Measurements from ENCODE around the gene TSEN34.
"Not testable (repeated sequence)": the region's sequence is repeated elsewhere in the genome, so short reads cannot be mapped to it uniquely, and the experiment has no call there.

The TSEN34 gene

DNA sequence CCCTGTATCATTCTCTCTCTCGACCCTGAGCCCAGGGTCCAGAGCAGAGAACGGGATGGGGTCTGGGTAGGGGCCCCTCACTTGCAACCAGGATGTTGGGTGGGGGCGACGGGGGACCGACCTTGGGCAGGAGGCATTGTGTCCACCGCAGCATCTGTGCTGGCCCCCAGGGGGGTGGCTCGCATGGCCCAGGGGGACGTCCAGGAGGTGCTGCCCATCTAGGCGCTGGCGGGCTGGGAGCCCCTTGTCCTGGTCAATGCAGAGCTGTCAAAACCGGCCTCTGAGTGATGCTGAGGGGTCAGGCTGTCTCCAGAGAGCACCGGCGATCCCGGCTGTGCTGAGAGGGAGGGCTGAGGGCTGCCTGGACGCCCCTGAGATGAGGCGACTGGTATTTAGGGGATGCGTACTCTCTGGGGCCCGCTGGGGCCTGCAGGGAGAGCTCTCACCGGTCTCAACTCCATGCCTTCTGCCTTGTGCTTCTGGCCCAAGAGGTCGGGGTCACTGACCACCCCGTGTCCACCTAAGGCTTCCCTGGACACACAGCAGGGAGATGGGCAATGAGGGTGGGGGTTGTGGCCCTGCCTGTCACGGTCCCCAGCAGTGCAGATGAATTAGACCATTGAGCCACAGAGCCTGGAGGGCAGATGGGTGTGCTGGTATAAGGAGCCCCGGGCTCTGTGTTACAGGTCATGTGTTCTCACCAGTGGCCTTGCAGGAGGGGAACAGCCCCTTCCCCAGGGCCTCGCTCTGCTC is 18.1 kb downstream of the TSEN34 start:
- DNase-seq (ENCODE audit: low read depth): no peak

DNA sequence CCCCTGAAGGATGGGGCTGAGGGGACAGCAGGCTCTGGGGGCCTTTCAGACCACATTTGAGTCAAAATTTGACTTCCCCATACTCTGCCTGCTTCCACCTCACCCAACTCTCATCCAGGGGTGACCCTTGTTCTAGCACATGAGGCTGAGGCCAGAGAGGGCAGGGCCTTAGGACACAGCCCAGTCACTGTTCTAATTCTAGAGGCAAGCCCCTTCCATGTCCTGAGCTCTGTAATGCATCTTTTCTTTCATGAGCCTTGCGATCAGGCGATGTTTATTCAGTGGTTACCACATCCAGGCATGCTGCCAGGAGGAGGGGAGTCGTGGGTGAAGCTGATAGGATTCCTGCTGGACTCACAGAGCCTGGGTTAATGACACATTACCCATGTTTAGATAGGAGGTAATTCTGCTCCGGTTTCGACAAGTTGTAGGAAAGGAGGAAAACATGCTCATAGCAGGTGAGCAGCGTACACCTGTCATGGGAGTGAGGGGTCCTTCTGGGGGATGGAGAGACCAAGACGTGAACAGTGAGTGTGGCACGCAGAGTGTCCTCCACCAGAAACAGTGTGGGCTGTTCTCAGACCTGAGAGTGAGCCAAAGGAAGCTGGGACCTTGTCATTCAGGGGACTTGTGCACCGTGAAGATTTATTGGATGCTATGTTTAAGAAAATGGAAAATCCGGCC is 18.8 kb downstream of the TSEN34 start:
- DNase-seq (ENCODE audit: low read depth): peak; percentile 98

GRCh38 chr19:54211235-54211634 is 20.1 kb downstream of the TSEN34 start:
- no peak for DNase-seq (ENCODE audit: low read depth)

DNA sequence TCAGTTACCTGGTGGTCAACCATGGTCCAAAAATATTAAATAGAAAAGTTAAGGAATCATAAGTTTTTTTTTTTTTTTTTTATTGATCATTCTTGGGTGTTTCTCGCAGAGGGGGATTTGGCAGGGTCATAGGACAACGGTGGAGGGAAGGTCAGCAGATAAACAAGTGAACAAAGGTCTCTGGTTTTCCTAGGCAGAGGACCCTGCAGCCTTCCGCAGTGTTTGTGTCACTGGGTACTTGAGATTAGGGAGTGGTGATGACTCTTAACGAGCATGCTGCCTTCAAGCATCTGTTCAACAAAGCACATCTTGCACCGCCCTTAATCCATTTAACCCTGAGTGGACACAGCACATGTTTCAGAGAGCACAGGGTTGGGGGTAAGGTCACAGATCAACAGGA is 23.1 kb downstream of the TSEN34 start:
- DNase-seq (ENCODE audit: low read depth): not testable (repeated sequence)

DNA sequence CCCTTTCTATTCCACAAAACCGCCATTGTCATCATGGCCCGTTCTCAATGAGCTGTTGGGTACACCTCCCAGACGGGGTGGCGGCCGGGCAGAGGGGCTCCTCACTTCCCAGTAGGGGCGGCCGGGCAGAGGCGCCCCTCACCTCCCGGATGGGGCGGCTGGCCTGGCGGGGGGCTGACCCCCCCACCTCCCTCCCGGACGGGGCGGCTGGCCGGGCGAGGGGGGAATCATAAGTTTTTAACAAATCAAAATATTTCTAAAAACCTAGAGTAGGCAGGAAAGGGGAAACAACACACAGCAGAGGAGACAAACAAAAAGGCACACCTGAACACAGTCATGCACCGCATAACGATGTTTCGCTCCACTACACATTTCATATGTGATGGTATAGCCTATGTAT is 23.6 kb downstream of the TSEN34 start:
- not testable (repeated sequence) for DNase-seq (ENCODE audit: low read depth)

DNA sequence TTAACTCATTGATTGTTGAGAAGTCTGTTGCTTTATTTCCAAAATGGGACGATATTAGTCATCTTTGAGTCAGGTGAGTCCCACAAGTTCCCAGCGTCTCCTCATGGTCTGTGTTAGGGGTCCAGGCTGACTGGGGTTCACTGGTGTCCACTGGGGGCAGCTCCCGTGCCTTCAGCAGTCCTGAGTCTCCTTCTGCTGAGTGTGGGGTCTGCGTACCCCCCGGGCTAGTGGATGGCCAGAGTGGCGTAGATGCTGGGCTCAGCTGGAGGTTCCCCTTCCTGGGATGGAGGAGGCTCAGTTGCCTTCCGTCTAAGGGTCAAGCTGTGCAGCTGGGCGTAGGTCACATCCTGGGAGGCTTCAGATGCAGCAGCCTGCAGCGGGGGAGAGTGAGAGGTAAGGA is 25.8 kb downstream of the TSEN34 start:
- no peak for DNase-seq (ENCODE audit: low read depth)

DNA sequence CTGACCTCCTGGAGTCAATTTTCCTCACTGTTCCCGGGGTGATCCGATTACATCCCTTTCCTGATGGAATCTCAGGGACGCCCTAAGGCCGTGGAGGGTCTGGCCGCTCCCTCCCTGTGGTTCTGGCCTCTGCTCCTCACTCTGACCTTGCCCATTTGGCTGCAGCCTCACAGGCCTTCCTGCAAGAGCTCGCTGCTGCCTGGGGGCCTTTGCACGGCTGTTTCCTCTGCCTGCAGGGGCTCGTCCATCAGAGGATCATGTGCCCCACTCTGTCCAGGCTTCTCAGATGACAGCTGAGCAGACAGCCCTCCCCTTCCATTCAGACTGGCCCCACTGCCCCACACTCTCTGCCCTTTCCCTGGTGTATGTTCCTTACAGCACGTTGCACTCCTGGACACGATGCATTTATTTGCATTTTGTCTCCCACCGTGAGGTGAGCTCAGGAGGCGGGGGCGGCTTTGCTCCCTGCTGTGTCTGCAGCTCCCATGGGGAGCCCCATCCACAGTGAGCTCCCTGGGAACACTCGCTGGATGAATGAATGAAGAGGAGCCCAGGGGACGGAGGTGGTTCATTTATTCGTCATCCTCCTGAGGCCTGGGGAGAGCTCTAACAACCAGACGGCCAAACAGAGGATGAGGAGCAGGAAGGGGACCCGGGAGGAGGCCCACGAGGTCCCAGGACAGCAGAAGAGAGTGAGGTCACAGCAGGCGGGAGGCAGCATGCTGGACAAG is 26.6 kb downstream of the TSEN34 start:
- DNase-seq (ENCODE audit: low read depth): not testable (repeated sequence)

- no peak for DNase-seq (ENCODE audit: low read depth)
These were observed 27.2 kb downstream of the TSEN34 start for GRCh38 chr19:54218259-54218658.

DNA sequence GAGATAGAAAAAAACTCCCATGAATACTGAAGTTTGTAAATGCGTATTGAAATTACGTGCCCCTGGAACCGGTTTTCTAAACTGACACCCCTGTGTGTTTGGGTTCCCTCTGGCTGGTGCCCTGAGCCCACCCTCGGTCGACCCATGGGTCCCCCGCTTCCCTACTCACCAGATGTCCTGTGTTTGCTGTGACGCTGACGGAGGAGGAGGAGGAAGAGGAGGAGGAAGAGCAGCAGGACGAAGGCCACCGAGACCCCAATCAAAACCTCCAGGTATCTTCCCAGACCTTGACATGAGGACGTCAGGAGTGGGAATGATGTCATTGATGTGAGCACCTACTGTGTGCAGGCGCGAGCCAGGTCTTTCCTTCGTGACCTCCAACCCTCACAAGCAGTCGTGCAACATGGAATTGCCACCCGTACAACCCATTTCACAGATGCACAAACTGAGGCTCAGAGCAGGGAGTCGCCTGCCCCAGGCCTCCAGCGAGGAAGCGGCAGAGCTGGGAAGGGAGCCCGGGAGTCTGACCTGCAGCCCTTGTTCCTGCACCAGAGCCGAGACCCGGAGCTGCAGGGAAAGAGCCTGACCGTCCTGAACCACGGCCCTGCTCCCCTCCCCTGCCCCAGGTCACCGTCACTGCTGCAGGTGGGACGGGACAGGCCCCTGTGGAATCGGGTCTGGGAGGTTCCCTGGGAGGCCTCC is 28.0 kb downstream of the TSEN34 start:
- DNase-seq (ENCODE audit: low read depth): no peak

DNA sequence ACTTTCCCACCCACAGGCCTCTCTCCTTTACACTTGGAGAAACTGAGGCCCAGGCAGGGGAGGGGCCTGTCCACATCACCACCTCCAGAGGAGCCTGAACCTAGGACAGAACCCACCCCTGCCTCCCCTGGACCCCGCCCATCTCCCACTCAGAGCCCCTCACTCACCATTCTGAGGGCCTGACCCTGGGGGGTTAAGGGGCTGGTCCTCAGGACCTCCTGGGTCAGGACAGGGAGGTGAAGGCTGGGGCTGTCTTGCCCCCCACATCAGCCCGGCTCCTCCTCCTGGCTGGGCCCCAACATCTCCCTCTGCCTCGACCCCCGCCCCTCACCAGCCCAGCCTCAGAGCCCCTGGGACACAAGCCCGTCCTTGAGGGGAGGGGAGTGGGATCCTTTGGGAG is 28.6 kb downstream of the TSEN34 start:
- DNase-seq (ENCODE audit: low read depth): not testable (repeated sequence)

- not testable (repeated sequence) for DNase-seq (ENCODE audit: low read depth)
These were observed 30.8 kb downstream of the TSEN34 start for GRCh38 chr19:54221947-54222346.

DNA sequence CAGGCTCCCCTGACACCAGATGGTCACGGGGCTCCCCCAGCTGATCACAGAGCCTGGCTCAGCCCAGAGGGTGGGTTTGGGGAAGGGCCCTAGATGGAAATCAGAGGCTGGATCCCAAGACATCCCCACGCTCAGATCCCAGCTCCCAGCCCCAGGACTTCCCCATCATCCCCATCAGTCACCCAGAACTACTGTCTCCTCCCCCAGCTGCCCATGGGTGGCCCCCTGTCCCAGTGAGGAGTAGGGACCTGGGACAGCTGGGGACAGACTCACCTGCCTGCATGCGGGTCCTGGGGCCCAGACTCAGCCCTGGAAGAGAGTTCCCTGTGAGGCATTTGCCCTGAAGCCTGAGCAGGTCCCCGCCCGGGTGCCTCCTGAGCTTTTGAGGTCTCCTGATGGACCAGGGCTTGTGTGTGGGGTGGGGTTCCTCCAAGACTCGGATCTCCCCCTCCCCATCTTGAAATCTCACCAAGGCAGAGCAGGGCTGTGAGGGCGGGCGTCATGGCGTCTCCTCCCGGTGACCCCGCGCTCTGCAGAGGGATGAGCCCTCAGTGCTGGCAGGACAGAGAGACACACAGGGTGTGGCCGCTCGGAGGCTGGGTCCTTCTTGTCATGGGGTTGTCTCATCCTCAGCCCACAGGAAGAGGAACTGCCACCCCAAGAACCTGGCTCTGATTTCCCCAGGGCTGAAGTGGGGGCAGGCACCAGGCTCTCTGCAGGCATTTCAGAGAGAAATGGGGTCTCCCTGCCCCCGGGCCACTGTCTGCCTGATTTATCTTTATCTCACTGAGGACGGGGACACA is 31.6 kb downstream of the TSEN34 start, which contains the start of gene LILRB3:
Gene LILRB3, minus strand, starts transcription at position 534 of the 803 bp plus-strand sequence. Its CDS starts 31 bp downstream, at position 503.
- not testable (repeated sequence) for DNase-seq (ENCODE audit: low read depth)

GRCh38 chr19:54223277-54223936 is 32.3 kb downstream of the TSEN34 start:
- DNase-seq (ENCODE audit: low read depth): not testable (repeated sequence)

- not testable (repeated sequence) for DNase-seq (ENCODE audit: low read depth)
These were observed 32.8 kb downstream of the TSEN34 start for GRCh38 chr19:54223937-54224281.

GRCh38 chr19:54224619-54225018 is 33.5 kb downstream of the TSEN34 start:
- DNase-seq (ENCODE audit: low read depth): not testable (repeated sequence)

DNA sequence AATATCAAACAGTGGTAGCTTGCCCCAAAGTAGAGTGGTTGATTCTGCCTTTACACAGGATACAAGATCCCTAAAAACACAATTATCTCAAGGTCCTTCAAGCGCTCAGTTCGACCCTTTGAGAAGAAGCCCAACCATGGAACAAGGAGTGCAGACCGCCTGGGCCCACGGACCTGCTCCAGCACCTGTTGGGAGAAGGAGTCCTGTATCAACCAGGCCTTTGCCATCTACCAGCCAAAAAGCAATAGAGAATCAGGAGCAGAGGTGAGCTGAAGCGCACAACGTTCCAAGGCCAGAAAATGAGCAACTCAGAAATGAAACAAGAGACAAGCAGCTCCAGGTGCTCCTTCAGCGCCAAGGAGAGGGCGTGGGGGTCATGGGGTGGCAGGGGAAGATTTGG is 38.0 kb downstream of the TSEN34 start:
- DNase-seq (ENCODE audit: low read depth): no peak

DNA sequence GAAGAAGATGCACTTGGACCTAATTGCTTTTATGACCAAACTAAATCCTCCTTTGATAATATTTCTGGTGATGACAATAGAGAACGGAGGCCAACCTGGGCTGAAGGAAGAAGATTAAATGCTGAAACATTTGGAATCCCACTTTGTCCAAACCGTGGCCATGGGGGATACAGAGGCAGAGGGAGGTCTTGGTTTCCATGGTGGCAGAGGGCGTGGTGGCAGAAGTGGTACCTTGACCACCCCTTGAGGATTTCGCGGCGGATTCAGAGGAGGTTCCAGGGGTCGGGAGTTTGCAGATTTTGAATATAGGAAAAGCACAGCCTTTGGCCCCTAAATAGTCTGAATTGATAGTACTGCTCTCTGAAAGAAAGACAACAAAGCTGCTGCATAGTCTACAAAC is 38.9 kb downstream of the TSEN34 start:
- DNase-seq (ENCODE audit: low read depth): no peak

DNA sequence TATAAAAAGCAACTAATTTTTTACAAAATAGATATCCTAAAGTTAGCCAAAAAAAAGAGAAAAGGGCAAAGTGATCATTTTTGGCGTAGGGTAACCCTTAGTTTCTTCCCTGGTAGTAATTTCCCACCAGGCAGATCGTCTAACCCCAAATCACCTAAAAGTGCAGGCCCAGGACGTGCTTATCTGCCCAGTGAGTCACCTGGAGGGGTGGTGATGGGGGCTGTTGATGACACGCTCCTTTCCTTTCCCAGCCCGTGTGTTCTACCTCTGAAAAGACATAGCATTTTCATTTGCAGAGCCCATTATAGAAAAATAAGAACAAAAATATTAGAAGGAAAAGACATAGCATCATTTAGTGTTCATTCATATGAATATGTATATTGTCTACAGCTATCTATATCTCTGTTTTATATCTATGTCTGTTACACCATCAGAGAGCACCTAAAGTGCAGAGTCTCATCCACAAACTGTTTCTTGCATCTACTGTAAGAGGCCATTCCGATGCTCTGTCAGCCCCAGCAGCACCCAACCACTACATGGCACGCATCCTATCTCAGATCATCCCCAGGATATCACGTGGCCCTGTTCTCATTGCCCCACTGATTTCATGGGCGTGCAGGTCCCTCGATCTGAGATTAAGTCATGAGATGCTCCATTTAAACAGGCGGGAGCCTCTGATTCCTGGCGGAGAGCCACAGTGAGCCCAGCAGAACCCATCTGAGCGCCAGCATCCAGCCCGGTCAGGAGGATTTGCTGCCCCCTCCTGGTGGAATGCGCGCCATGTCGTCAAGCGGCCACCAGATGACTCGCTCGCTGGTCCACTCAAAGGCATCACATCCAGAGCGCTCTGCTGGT is 40.2 kb downstream of the TSEN34 start:
- peak; percentile 78 for DNase-seq (ENCODE audit: low read depth)

- no peak for DNase-seq (ENCODE audit: low read depth)
These were observed 42.8 kb downstream of the TSEN34 start for GRCh38 chr19:54233941-54234340.

All from EH (cell line).